Stimulated activated CD8-positive, alpha-beta memory T cell treated with anti-CD3 and anti-CD28 coated beads, Interleukin-15, amount 100 ng/mL, for 4 hours (primary cell): ENCODE results near the gene SORBS1.
A peak's percentile ranks its signal among the peaks of the same experiment; 100 is the strongest.

Experiments used
- DNase-seq, 2 donors: peaks; one replicate each; pipeline ENCODE4 v3.0.0-alpha.2; 2020; ENCODE audit warnings: low read depth in 2 of 2

The SORBS1 gene

GRCh38 chr10:95561177-95561863 is at the start of gene SORBS1:
Gene SORBS1 (minus strand): TSS chr10:95561371. CDS start chr10:95441135, 120,236 bp downstream.
- peak; percentile 59 to 66 for DNase-seq

GRCh38 chr10:95610727-95611126 is 49.6 kb upstream of the SORBS1 start:
- no peak for DNase-seq

- no peak for DNase-seq
These were observed 45.8 kb upstream of the SORBS1 start for GRCh38 chr10:95606922-95607321.

GRCh38 chr10:95605163-95605562 is 44.0 kb upstream of the SORBS1 start:
- DNase-seq, result no peak

- no peak for DNase-seq
These were observed 43.5 kb upstream of the SORBS1 start for GRCh38 chr10:95604630-95605029.

- DNase-seq, result no peak
These were observed 41.2 kb upstream of the SORBS1 start for GRCh38 chr10:95602382-95602781.

GRCh38 chr10:95601116-95601719 is 40.0 kb upstream of the SORBS1 start:
- peak in 1 of 2 donors; percentile 8 for DNase-seq

- no peak for DNase-seq
These were observed 39.0 kb upstream of the SORBS1 start for GRCh38 chr10:95600158-95600557.

GRCh38 chr10:95597788-95598187 is 36.6 kb upstream of the SORBS1 start:
- no peak for DNase-seq

GRCh38 chr10:95588025-95588424 is 26.9 kb upstream of the SORBS1 start:
- no peak for DNase-seq

GRCh38 chr10:95579835-95580535 is 18.8 kb upstream of the SORBS1 start:
- DNase-seq, result no peak

- DNase-seq, result no peak
These were observed 18.1 kb upstream of the SORBS1 start for GRCh38 chr10:95579292-95579691.

- DNase-seq, result no peak
These were observed 17.4 kb upstream of the SORBS1 start for GRCh38 chr10:95578619-95579018.

GRCh38 chr10:95574649-95575365 is 13.6 kb upstream of the SORBS1 start:
- DNase-seq, result no peak

GRCh38 chr10:95573964-95574604 is 12.9 kb upstream of the SORBS1 start:
- no peak for DNase-seq

GRCh38 chr10:95573527-95573926 is 12.4 kb upstream of the SORBS1 start:
- no peak for DNase-seq

- DNase-seq, result no peak
These were observed 11.1 kb upstream of the SORBS1 start for GRCh38 chr10:95572131-95572820.

- DNase-seq, result no peak
These were observed 10.2 kb upstream of the SORBS1 start for GRCh38 chr10:95571390-95571789.

- DNase-seq, result no peak
These were observed 8.2 kb upstream of the SORBS1 start for GRCh38 chr10:95569368-95569767.

- no peak for DNase-seq
These were observed 6.9 kb upstream of the SORBS1 start for GRCh38 chr10:95567903-95568630.

- DNase-seq, result no peak
These were observed 5.0 kb upstream of the SORBS1 start for GRCh38 chr10:95566136-95566535.
